SK-N-SH (cell line): ENCODE measurements around the gene HK2.

Experiments
- ELF1 ChIP-seq: IDR thresholded peaks from 2 replicates; pipeline ENCODE4 v1.4.0; 2012
- EP300 ChIP-seq, 2 experiments: IDR thresholded peaks; 2 replicates each; pipeline versions ENCODE4 v1.4.0 to v1.6.1; 2012; ENCODE audit warnings: borderline replicate concordance in 1 of 2, low read depth in 1 of 2, low read length in 1 of 2
- EZH2phosphoT487 ChIP-seq: fragments of 200-600 bp; sonication (generic); IDR thresholded peaks from 2 replicates; pipeline ENCODE4 v1.6.1; 2017; ENCODE audit warnings: low read depth, mixed run types, mild to moderate bottlenecking, antibody characterized with exemption, moderate library complexity, borderline replicate concordance
- GATA2 ChIP-seq: sonication (generic); formaldehyde crosslinking; IDR thresholded peaks from 2 replicates; pipeline ENCODE4 v1.5.0; 2020; ENCODE audit warnings: mild to moderate bottlenecking, missing genetic modification reagents
- JUND ChIP-seq: IDR thresholded peaks from 2 replicates; pipeline ENCODE4 v1.4.0; 2012
- MXI1 ChIP-seq: IDR thresholded peaks from 2 replicates; pipeline ENCODE4 v1.6.1; 2012; ENCODE audit warnings: mild to moderate bottlenecking, low read depth, low read length, improper control_type of control experiment
- POLR2AphosphoS5 ChIP-seq: IDR thresholded peaks from 2 replicates; pipeline ENCODE4 v1.6.1; 2012; ENCODE audit warnings: low read depth, low read length
- RFX5 ChIP-seq: IDR thresholded peaks from 2 replicates; pipeline ENCODE4 v1.6.1; 2012; ENCODE audit warnings: mild to moderate bottlenecking, improper control_type of control experiment, low read length
- TCF12 ChIP-seq: IDR thresholded peaks from 2 replicates; pipeline ENCODE4 v1.4.0; 2012
- TEAD4 ChIP-seq: IDR thresholded peaks from 2 replicates; pipeline ENCODE4 v1.4.0; 2012; ENCODE audit warnings: mild to moderate bottlenecking, borderline replicate concordance; ENCODE audit not compliant: insufficient read depth
- TF ChIP-seq, protein P1 (sequence below): fragments of 200-600 bp; sonication (generic); IDR thresholded peaks from 2 replicates; pipeline ENCODE4 v1.6.1; 2017; ENCODE audit warnings: antibody characterized with exemption, mild to moderate bottlenecking, moderate library complexity
- TF ChIP-seq, protein P2 (sequence below): fragments of 150-350 bp; IDR thresholded peaks from 2 replicates; pipeline ENCODE4 v1.6.1; 2017; ENCODE audit warnings: antibody characterized with exemption, low read length, low read depth, borderline replicate concordance
- TF ChIP-seq, protein P3 (sequence below): IDR thresholded peaks from 2 replicates; pipeline ENCODE4 v1.6.1; 2012; ENCODE audit warnings: mild to moderate bottlenecking, low read depth, low read length, moderate library complexity
- TF ChIP-seq, protein P4 (sequence below): IDR thresholded peaks from 2 replicates; pipeline ENCODE4 v1.4.0; 2012; ENCODE audit warnings: low read depth

DNA sequence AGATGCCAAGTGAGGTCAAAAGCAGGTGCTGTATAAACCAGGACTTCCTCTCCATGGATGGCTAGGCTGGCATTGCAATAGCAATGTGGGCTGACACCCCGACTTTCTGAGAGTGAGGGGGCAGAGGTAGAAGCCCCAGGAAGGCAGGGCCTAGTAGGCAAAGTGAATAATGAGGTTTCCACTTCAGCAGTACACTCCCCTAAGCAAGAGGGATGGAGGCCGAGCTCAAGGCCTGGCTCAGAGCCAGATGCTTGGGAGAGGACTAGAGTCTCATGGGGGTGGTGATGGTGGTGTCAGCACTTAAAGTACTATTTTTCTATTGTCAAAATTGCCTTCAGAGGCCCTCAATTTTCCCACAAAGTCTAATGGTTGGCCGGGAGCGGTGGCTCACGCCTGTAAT is 41.6 kb upstream of the HK2 start:
- TF ChIP-seq GATA2 (CRISPR knock-in tag) (no peak), EP300 (IDR thresholded peaks at IDR 0.05; ENCODE audit: borderline replicate concordance in 1 of 2, low read depth in 1 of 2, low read length in 1 of 2) (no peak), MXI1 (no peak), POLR2AphosphoS5 (no peak), RFX5 (no peak), JUND (no peak), ELF1 (no peak), TCF12 (no peak), EZH2phosphoT487 (no peak), TEAD4 (no peak)
- TF ChIP-seq, protein P1, sequence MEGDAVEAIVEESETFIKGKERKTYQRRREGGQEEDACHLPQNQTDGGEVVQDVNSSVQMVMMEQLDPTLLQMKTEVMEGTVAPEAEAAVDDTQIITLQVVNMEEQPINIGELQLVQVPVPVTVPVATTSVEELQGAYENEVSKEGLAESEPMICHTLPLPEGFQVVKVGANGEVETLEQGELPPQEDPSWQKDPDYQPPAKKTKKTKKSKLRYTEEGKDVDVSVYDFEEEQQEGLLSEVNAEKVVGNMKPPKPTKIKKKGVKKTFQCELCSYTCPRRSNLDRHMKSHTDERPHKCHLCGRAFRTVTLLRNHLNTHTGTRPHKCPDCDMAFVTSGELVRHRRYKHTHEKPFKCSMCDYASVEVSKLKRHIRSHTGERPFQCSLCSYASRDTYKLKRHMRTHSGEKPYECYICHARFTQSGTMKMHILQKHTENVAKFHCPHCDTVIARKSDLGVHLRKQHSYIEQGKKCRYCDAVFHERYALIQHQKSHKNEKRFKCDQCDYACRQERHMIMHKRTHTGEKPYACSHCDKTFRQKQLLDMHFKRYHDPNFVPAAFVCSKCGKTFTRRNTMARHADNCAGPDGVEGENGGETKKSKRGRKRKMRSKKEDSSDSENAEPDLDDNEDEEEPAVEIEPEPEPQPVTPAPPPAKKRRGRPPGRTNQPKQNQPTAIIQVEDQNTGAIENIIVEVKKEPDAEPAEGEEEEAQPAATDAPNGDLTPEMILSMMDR: no peak
- TF ChIP-seq, protein P2, sequence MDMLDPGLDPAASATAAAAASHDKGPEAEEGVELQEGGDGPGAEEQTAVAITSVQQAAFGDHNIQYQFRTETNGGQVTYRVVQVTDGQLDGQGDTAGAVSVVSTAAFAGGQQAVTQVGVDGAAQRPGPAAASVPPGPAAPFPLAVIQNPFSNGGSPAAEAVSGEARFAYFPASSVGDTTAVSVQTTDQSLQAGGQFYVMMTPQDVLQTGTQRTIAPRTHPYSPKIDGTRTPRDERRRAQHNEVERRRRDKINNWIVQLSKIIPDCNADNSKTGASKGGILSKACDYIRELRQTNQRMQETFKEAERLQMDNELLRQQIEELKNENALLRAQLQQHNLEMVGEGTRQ: no peak
- TF ChIP-seq, protein P3, sequence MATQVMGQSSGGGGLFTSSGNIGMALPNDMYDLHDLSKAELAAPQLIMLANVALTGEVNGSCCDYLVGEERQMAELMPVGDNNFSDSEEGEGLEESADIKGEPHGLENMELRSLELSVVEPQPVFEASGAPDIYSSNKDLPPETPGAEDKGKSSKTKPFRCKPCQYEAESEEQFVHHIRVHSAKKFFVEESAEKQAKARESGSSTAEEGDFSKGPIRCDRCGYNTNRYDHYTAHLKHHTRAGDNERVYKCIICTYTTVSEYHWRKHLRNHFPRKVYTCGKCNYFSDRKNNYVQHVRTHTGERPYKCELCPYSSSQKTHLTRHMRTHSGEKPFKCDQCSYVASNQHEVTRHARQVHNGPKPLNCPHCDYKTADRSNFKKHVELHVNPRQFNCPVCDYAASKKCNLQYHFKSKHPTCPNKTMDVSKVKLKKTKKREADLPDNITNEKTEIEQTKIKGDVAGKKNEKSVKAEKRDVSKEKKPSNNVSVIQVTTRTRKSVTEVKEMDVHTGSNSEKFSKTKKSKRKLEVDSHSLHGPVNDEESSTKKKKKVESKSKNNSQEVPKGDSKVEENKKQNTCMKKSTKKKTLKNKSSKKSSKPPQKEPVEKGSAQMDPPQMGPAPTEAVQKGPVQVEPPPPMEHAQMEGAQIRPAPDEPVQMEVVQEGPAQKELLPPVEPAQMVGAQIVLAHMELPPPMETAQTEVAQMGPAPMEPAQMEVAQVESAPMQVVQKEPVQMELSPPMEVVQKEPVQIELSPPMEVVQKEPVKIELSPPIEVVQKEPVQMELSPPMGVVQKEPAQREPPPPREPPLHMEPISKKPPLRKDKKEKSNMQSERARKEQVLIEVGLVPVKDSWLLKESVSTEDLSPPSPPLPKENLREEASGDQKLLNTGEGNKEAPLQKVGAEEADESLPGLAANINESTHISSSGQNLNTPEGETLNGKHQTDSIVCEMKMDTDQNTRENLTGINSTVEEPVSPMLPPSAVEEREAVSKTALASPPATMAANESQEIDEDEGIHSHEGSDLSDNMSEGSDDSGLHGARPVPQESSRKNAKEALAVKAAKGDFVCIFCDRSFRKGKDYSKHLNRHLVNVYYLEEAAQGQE: no peak
- TF ChIP-seq, protein P4, sequence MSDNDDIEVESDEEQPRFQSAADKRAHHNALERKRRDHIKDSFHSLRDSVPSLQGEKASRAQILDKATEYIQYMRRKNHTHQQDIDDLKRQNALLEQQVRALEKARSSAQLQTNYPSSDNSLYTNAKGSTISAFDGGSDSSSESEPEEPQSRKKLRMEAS: no peak
